Raji (cell line): Measurements from ENCODE around the gene TMEM131.
A peak's percentile ranks its signal among the peaks of the same experiment; 100 is the strongest.

Experiments used
- POLR2A ChIP-seq: IDR thresholded peaks from 2 replicates; pipeline ENCODE4 v1.6.1; 2011; ENCODE audit warnings: low read depth, low read length, control low read depth; ENCODE audit not compliant: insufficient read depth

The TMEM131 gene

DNA sequence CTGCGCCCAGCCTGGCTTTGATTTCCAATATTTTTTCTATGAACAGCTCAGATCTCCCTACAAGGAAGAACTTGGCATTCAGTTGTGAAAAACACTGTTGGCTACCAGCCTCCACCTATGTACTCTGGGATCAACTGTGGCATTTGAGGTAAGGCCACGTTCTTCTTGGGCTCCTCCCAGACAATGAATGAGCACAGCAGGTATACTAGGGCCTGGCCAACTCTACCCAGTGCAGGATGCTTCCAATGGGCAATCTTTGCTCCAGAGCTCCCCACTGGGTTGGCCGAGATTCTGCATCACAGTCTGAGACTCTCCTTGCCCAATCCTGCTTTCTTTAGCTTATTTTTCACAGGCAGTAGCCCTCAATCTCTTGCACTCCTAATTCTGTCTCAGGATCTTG, 75.9 kb downstream of the TMEM131 start:
- TF ChIP-seq POLR2A = no peak

DNA sequence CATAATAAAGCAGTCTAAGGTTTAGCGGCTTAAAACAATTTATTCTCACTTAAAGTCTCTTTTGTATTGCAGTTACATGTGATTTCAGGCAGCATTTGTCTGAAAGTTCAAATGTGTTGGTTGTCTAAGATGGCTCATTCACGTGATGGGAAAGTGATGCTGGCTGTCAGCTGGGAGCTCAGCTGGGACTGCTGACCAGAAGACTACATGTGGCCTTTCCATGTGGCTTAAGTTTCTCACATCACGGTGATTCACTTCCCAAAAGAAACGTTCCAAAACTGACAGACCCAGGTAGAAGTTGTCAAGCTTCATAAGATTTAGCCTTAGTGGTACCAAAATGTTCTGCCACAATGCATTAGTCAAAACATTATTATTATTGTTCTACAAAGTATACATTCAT, 76.9 kb downstream of the TMEM131 start:
- TF ChIP-seq POLR2A = no peak

DNA sequence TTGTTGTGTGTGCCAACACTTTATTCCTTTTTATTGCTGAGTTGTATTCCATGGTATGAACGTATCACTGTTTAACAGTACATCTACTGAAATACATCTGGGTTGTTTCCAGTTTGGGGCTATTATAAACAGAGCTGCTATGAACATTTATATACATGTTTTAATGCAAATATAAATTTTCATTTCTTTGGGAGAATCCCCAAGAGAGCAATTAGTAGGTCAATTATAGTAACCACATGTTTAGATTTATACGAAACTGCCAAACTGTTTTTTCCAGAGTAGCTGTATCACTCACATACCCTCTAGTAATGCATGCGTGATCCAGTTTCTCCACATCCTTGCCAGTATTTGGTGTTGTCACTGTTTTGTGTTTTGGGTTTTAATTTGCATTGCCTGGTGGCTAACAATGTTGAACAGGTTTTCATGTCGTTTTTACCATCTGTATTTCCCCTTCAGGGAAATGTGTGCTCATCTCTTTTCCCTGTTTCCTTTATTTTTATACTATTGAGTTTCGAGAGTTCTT, 81.0 kb downstream of the TMEM131 start:
- 0 out of 2 replicates have a peak, but pooled peaks have one; percentile 17 for TF ChIP-seq POLR2A

DNA sequence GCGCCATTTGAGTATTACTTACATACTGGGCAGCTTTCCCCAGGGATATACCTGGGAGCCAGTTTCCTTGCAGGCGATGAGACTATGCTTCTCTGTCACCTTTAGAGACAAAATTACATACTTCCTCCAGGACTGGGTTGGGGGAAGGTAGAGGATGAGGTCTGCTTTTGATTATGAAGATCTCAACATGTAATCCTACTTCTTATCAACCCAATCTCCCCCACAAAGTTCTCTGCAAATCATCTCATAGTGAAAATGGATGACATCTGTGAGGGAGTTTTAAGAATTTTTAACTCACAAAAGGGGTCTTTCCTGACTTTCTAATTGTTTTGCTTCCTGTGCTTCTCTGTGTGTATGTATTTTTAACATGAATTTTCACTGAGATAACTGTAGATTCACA, 81.9 kb downstream of the TMEM131 start:
- TF ChIP-seq POLR2A = no peak

DNA sequence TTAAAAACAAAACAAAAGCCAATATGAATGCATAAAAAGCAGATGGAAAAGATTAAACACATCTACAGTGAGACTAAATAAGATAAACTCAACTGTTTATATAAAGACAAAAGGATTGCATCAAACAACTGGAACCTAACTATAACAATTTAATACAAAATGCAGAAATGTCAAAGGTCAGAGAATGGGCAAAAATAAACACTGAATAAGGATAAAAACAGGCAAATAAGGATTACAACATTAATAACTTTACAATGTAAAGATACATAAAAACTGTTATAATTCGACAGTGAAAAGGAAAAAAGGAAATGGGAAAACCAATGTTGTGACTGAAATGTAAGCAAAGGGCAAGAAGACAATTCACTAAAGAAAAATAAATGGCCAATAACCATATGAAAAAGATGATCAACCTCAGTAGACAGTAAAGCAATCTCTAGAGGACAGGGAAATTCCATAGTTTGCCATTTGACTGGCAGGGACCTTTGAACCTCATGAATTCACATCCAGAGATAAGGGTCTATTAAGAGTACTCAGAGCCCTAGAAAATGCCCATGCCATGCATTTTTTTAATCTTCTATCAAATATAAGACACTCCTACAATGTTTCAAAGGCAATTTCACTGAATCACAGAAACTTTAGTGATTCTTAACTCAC, 83.7 kb downstream of the TMEM131 start:
- no peak for TF ChIP-seq POLR2A

DNA sequence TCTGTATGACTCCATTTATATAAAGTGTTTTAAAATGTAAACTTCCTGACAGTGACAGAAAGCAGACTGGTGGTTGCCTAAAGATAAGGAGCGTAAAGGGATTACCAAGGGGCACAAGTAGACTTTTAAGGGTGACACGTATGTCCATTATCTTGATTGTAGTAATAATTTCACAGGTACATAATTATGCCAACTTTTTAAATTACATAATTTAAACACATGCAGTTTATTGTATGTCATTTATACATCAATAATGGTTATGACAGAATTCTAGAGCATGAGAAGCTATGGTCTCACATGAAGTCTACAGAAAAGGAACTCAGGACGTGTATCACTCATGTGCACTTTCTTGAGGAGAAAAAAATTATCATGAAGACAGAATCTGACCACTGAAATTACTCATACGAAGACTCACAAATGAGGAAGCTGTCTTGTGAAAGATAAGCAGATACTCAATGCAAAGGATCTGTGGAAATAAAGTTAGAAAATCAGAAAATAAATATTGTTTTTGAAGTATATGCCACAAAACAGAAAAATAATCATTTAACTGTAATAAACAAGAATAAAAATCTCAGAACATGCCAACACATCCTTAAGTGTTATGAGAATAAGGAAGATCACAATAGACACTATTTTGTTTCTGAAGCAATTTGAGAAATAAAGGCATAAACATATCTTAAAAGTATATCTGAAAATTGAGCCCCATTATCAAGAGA, 84.4 kb downstream of the TMEM131 start:
- TF ChIP-seq POLR2A = no peak

DNA sequence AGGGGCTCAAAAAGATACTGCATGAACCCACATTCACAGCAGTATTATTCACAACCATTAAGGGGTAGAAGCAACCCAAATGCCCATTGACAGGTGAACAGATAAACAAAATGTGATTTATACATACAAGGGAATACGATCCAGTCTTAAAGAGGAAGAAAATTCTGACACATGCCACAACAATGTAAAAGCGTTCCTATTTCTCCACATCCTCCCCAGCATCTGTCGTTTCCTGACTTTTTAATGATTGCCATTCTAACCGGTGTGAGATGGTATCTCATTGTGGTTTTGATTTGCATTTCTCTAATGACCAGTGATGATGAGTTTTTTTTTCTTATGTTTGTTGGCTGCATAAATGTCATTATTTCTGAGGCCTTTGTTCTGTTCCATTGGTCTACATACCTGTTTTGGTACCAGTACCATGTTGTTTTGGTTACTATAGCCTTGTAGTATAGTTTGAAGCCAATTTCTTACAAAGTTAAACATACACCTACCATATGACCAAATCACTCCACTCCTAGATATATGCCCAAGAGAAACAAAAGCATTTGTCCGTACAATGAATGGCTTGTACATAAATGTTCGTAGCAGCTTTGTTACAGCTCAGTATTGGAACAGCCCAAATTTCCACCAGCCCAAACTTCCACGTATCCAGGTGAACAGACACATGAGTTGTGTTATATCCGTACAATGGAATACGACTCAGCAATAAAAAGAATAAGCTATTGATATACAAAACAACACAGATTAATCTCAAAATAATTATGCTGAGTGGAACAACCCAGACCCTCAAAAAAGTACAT, 85.1 kb downstream of the TMEM131 start:
- no peak for TF ChIP-seq POLR2A

DNA sequence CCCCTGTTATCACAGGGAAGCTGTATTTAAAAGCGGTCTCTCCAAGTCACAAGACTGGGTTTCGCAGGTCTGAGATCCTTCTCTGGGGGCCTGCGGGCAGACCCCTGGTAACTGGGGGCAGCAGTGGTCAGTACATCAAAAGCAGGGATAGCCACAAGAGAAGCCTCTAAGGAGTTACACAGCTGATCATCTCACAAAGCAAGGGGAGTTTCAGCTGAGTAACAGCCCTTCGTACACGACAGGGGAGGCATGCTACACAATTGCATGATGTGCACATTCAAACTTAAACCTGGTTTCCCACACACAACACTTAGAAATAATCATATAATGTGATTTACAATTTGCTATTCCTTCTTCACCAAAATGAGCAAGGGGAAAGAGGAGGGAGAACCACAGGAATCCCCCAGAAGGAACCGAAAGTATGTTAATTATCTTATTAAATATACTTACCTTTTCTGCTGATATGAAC, 87.5 kb downstream of the TMEM131 start:
- TF ChIP-seq POLR2A = no peak

DNA sequence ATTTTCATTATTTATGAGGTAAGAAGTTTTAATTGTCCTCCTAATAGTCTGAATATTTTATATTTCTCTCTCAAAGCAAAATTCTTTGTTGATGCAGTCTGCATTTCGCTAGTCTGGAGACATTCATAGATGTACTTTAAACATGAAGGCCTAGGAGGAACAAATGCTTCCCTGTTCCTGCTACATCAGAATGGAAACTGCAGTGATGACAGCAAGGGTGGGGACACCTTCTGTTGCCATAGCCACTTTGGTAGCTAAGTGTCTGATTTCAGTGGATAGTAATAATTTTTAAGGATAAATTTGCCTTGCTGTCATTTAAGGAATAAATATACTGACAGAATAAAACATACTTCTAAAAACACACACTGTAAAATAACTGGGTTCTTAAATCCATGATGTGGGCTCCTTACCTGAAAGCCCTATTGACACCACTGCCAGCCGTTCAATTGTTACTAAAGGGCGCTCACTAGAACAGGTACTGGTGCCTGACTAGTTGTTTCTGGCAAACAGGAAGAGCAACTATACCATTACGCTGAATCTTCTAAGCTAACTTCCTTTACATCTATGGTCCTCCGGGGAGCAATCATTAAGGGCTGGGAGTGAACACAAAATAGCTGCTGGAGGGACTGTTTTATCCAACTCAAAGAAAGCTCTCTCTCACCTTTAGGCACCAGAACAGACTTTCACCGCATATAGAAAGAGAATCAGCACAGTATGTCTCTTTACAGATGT, 88.2 kb downstream of the TMEM131 start:
- TF ChIP-seq POLR2A = no peak

DNA sequence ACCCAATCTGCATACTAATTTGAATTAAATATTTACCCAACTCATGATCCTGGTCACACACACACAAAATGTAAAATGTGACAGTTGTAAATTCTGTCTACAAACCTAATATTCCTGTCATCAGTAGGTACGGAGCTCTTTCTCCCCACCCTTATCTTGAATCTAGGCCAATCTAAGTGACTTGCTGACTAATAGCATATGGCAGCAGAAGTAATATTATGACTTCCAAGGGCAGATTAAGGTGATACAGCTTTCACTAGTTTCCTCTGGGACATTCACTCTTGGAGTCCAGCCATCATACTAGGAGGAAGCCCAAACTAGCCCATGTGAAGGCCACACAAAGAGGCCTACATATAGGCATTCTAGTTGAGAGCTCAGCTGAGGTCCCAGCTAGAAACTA, 89.4 kb downstream of the TMEM131 start:
- TF ChIP-seq POLR2A = no peak

DNA sequence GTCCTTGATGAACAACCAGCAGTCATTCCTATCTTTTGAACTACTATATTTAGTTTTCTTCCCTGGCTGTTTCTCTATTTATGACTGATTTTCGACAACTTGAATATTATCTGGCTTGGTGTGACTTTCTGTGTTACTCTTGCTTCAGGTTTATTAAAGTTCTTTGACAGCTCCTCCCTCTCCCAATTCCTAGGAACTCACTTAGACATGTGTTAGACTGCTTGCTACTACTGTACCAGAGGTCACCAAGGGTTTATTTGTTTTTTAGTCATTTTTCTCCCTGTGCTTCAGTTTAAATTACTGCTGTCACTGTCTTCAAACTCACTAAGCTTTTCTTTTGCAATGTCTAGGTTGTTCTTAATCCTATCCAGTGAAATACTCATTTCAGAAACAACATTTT, 90.5 kb downstream of the TMEM131 start:
- no peak for TF ChIP-seq POLR2A

DNA sequence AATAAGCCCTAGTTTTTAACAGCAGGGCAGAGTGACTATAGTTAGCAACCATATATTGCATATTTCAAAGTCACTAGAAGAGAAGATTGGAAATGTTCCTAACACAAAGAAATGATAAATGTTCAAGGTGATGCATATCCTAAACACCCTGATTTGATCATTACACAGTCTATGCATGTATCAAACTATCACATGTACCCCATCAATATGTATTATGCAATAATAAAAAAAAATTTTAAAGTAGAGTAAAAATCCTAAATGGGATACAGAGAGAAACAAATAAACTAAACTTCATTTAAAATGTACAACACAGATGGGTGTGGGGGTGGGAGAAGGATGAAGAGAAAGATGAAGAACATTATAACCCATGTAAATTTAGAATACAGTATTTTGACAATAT, 93.9 kb downstream of the TMEM131 start:
- no peak for TF ChIP-seq POLR2A

DNA sequence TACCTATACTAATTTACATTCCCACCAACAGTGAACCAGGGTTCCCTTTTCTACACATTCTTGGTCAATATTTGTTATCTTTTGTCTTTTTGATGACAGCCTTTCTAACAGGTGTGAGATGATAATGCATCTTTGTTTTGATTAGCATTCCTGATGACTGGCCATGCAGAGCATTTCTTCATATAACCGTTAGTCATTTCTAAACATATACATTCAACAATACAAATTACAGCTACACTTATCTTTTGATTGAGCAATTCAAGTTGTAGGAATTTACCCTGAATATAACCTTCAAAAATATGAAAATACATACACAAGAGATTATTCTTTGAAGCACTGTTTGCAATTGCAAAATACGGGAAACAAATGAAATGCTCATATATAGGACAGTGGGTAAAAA, 94.9 kb downstream of the TMEM131 start:
- TF ChIP-seq POLR2A = no peak

DNA sequence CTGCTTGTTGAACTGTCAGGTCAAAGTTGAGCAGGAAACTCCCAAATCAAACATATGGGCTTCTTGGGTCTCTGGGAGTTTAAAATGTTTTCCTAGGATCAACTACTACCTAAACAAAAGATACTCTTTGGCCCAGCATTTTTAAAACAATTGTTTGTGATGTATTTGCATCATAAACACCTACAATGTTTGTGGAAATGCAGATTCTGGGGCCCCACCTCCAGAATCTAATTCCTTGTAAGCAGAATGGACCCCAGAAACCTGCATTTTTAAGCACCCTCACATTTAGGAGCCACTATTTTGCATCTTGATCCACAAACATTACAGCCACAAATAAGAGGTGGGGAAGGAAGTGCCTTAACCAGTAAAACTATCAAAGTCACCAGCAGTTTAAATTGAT, 104.1 kb downstream of the TMEM131 start:
- TF ChIP-seq POLR2A = no peak

DNA sequence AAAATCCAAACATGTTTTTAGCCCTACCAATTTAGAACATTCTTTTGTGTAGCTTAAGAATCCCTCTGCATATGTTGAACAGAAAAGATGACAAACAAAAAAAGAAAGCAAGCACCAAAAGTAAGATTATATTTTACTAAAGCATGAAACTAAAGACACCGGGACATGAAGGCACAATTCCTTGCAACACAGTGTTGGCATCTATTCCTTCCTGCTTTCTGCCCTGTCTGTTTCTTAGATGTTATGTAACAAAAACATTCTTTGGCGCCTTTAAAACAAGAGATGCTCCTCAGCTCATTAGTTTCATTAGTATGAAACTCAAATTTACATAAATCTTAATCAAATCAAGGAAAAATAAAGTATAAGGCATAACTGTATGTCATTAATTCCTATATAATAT, 106.6 kb downstream of the TMEM131 start:
- no peak for TF ChIP-seq POLR2A

DNA sequence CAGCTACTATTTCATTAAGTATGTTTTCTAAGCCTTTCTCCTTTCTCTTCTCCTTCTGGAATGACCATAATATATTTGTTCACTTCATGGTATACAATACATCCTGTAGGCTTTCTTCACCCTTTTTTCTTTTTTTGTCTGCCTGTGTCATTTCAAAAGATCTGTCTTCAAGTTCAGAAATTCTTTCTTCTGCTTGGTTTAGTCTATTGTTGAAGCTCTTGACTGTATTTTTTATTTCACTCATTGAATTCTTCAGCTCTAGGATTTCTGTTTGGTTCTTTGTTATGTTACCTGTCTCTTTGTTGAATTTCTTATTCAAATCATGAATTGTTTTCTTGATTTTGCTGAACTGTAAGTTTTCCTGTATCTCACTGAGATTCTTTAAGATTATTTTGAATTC, 109.9 kb downstream of the TMEM131 start:
- no peak for TF ChIP-seq POLR2A

DNA sequence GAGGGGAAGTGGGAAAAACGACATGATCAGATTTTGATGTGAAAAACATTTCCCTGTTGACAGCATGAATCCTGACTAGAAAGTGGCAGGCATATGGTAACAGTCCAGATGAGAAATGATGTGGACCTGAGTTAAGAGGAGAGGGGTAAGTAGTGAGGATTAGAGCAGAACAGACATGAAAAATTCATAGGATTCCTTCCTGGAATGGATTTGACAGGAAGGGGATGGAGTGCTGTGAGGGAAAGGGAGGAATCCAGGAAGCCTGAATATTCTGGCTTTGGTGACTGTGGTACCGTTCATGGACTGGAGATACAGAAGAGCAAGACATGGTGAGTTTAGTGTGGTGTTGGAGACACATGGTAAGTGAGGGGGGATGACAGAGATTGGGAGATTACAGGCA, 115.4 kb downstream of the TMEM131 start:
- TF ChIP-seq POLR2A = no peak
